ENCODE data around the gene CUX1.

- TF ChIP-seq TCF12 (IDR thresholded peaks at IDR 0.05; ENCODE audit: low read depth), result no peak
- TF ChIP-seq USF1 (IDR thresholded peaks at IDR 0.05), result no peak
- no peak for TF ChIP-seq TAF1 (IDR thresholded peaks at IDR 0.05; ENCODE audit: low read depth)
- TF ChIP-seq, protein P1, sequence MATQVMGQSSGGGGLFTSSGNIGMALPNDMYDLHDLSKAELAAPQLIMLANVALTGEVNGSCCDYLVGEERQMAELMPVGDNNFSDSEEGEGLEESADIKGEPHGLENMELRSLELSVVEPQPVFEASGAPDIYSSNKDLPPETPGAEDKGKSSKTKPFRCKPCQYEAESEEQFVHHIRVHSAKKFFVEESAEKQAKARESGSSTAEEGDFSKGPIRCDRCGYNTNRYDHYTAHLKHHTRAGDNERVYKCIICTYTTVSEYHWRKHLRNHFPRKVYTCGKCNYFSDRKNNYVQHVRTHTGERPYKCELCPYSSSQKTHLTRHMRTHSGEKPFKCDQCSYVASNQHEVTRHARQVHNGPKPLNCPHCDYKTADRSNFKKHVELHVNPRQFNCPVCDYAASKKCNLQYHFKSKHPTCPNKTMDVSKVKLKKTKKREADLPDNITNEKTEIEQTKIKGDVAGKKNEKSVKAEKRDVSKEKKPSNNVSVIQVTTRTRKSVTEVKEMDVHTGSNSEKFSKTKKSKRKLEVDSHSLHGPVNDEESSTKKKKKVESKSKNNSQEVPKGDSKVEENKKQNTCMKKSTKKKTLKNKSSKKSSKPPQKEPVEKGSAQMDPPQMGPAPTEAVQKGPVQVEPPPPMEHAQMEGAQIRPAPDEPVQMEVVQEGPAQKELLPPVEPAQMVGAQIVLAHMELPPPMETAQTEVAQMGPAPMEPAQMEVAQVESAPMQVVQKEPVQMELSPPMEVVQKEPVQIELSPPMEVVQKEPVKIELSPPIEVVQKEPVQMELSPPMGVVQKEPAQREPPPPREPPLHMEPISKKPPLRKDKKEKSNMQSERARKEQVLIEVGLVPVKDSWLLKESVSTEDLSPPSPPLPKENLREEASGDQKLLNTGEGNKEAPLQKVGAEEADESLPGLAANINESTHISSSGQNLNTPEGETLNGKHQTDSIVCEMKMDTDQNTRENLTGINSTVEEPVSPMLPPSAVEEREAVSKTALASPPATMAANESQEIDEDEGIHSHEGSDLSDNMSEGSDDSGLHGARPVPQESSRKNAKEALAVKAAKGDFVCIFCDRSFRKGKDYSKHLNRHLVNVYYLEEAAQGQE (IDR thresholded peaks at IDR 0.05; ENCODE audit: low read depth), result no peak
Observed at GRCh38 chr7:102184303-102184702, 366.9 kb downstream of the CUX1 start.
